Right lobe of liver (tissue), 6 donors: ENCODE measurements around the gene C2orf69. TPM values are rescaled to one million over a fixed set of nuclear protein-coding genes. Genes with fewer than 3 reads are reported as not detected.

ENCODE experiments used
- ATAC-seq, 4 donors: fragments of 200-7000 bp; cut with Tn5 transposase; one replicate each; pipeline ENCODE4 v1.9.1; 2020; ENCODE audit warnings: mild to moderate bottlenecking in 4 of 4, moderate library complexity in 4 of 4
- DNase-seq, 3 donors: peaks; one replicate each; pipeline ENCODE4 v3.0.0-alpha.2; 2020
- H3K27ac ChIP-seq, 3 donors: fragments of 200-600 bp; one replicate each; pipeline ENCODE4 v1.8.0; 2022
- H3K27me3 ChIP-seq, 2 donors: fragments of 200-600 bp; one replicate each; pipeline ENCODE4 v1.8.0; 2022
- H3K36me3 ChIP-seq, 4 donors: fragments of 200-600 bp; sonication (generic) in 1 of 4; one replicate each; pipeline versions ENCODE4 v1.5.1 to v1.8.0; 2017 to 2022; ENCODE audit warnings: control low read depth in 1 of 4
- H3K4me1 ChIP-seq, 4 donors: fragments of 200-600 bp; sonication (generic) in 1 of 4; one replicate each; pipeline versions ENCODE4 v1.5.1 to v1.8.0; 2017 to 2022; ENCODE audit warnings: control low read depth in 1 of 4
- H3K4me3 ChIP-seq, 3 donors: fragments of 200-600 bp; one replicate each; pipeline ENCODE4 v1.8.0; 2022
- H3K9me3 ChIP-seq, 4 donors: fragments of 200-600 bp; sonication (generic) in 1 of 4; one replicate each; pipeline versions ENCODE4 v1.5.1 to v1.8.0; 2017 to 2022; ENCODE audit warnings: control low read depth in 1 of 4
- CTCF ChIP-seq, 4 donors: fragments of 200-600 bp in 3 of 4; fragments of 450-650 bp in 1 of 4; IDR thresholded peaks; one replicate each; pipeline versions ENCODE4 v1.5.1 to v1.8.0; 2016 to 2022; ENCODE audit warnings: antibody characterized with exemption in 4 of 4, mild to moderate bottlenecking in 2 of 4
- POLR2A ChIP-seq: fragments of 450-650 bp; IDR thresholded peaks from one replicate; pipeline ENCODE4 v1.6.1; 2017; ENCODE audit warnings: antibody characterized with exemption, mild to moderate bottlenecking
- WGBS: methylation state at CpG from one replicate; pipeline ENCODE4 v1.1.6; 2018; ENCODE audit warnings: low coverage, low lambda C conversion rate; ENCODE audit not compliant: insufficient coverage; ENCODE audit errors: missing lambda C conversion rate; 5-methylcytosine and 5-hydroxymethylcytosine counted together
- intact Hi-C, 2 donors: fragments of 100-400 bp; cut with DNase I; formaldehyde crosslinking; loops; one replicate each; pipeline versions ENCODE4 v1.11.2 to v1.14.1; 2022
- total RNA-seq, 6 experiments: library from RNA; depleted of rRNA in 2 of 6; stranded (reverse); fragments of >200 nt in 2 of 6; fragmentation: NEBNext Ultra II Directional in 3 of 6; extraction: Animal tissue kit (Norgen Biotek cat#: 25700) in 3 of 6; gene quantifications; one replicate each; pipeline versions ENCODE4 v1.1.0 to v1.2.4, GENCODE V29; 2016 to 2023
- donor health status: DM: no; HTN: yes; CAD: no.
- donor health status: DM: no; HTN: no; CAD: no.
- donor health status: DM: no; HTN: no; CAD: no.
- donor health status: DM: no; HTN: yes; CAD: no.
- donor health status: DM: no; HTN: yes; CAD: no.

C2orf69 gene
- total RNA-seq, 6 experiments from 2014 or later: 5.8 to 7.9 (median 6.9) TPM

- no peak for DNase-seq
- Histone ChIP-seq H3K36me3 (peaks cover 5 to 41% (median 13%) of the 10 kb centered on the region in 4 donors), H3K4me1 (peaks cover 0 to 23% (median 7%) of the 10 kb centered on the region in 4 donors), H3K27me3 (no peaks in the 10 kb centered on the region), H3K27ac (no peak overlapping the region), H3K4me3 (no peak overlapping the region), H3K9me3 (no peaks in the 10 kb centered on the region)
- intact Hi-C loops: no loop called here
- TF ChIP-seq CTCF (IDR thresholded peaks at IDR 0.05) (no peak), POLR2A (no peak)
- ATAC-seq: no peak
- 91% methylated on average over 4 of the region's 4 CpGs for WGBS
Measured at GRCh38 chr2:199958014-199958413, 46.9 kb downstream of the C2orf69 start.

- 86% methylated on average over 2 of the region's 2 CpGs for WGBS
- peaks cover 5 to 60% (median 25%) of the 10 kb centered on the region in 4 donors for H3K36me3 ChIP-seq
- peaks cover 0 to 2% (median 0%) of the 10 kb centered on the region in 4 donors for H3K4me1 ChIP-seq
- intact Hi-C loops: no loop called here
- no peak overlapping the region for H3K4me3 ChIP-seq
- ATAC-seq (no peak), DNase-seq (no peak)
- H3K9me3 ChIP-seq: no peaks in the 10 kb centered on the region
- no peaks in the 10 kb centered on the region for H3K27me3 ChIP-seq
- TF ChIP-seq POLR2A (no peak), CTCF (IDR thresholded peaks at IDR 0.05) (no peak)
- no peak overlapping the region for H3K27ac ChIP-seq
Measured at GRCh38 chr2:199962203-199962602, 51.1 kb downstream of the C2orf69 start.

- H3K27ac ChIP-seq: no peak overlapping the region
- H3K36me3 ChIP-seq: peaks cover 5 to 34% (median 18%) of the 10 kb centered on the region in 4 donors
- WGBS: 88% methylated on average over 2 of the region's 2 CpGs
- intact Hi-C loops: no loop called here
- no peaks in the 10 kb centered on the region for H3K27me3 ChIP-seq
- no peak overlapping the region for H3K4me3 ChIP-seq
- no peak for TF ChIP-seq POLR2A
- no peak for TF ChIP-seq CTCF (IDR thresholded peaks at IDR 0.05)
- peaks cover 0 to 5% (median 0%) of the 10 kb centered on the region in 4 donors for H3K4me1 ChIP-seq
- no peaks in the 10 kb centered on the region for H3K9me3 ChIP-seq
- DNase-seq: no peak
- no peak for ATAC-seq
Measured at GRCh38 chr2:199966405-199966804, 55.3 kb downstream of the C2orf69 start.

GRCh38 chr2:199966976-199967375 lies 55.9 kb downstream of the C2orf69 start:
- no peak for TF ChIP-seq POLR2A
- no peak for TF ChIP-seq CTCF (IDR thresholded peaks at IDR 0.05)
- no peaks in the 10 kb centered on the region for H3K9me3 ChIP-seq
- intact Hi-C loops: no loop called here
- H3K27ac ChIP-seq: no peak overlapping the region
- H3K27me3 ChIP-seq: no peaks in the 10 kb centered on the region
- WGBS: 100% methylated on average over 1 of the region's 1 CpG
- peaks cover 2 to 29% (median 16%) of the 10 kb centered on the region in 4 donors for H3K36me3 ChIP-seq
- no peak overlapping the region for H3K4me3 ChIP-seq
- DNase-seq (no peak), ATAC-seq (no peak)
- peaks cover 0 to 10% (median 0%) of the 10 kb centered on the region in 4 donors for H3K4me1 ChIP-seq

- TF ChIP-seq POLR2A: no peak
- no peak for TF ChIP-seq CTCF (IDR thresholded peaks at IDR 0.05)
- ATAC-seq (no peak), DNase-seq (no peak)
- H3K4me3 ChIP-seq: no peak overlapping the region
- 100% methylated on average over 1 of the region's 1 CpG for WGBS
- no peaks in the 10 kb centered on the region for H3K9me3 ChIP-seq
- no peaks in the 10 kb centered on the region for H3K27me3 ChIP-seq
- peaks cover 0 to 10% (median 5%) of the 10 kb centered on the region in 4 donors for H3K4me1 ChIP-seq
- H3K27ac ChIP-seq: no peak overlapping the region
- intact Hi-C loops: no loop called here
- peaks cover 0 to 23% (median 10%) of the 10 kb centered on the region in 4 donors for H3K36me3 ChIP-seq
Measured at GRCh38 chr2:199968126-199968525, 57.0 kb downstream of the C2orf69 start.
